GM21423 (cell line): ENCODE data around the gene TMEM134.
A peak's percentile ranks its signal among the peaks of the same experiment; 100 is the strongest.

Source experiments
- ATAC-seq: cut with Tn5 transposase; IDR thresholded peaks from one replicate; pipeline ENCODE4 v1.9.1; 2021; ENCODE audit warnings: mild to moderate bottlenecking, moderate library complexity; ENCODE audit not compliant: unreplicated experiment

The TMEM134 gene

DNA sequence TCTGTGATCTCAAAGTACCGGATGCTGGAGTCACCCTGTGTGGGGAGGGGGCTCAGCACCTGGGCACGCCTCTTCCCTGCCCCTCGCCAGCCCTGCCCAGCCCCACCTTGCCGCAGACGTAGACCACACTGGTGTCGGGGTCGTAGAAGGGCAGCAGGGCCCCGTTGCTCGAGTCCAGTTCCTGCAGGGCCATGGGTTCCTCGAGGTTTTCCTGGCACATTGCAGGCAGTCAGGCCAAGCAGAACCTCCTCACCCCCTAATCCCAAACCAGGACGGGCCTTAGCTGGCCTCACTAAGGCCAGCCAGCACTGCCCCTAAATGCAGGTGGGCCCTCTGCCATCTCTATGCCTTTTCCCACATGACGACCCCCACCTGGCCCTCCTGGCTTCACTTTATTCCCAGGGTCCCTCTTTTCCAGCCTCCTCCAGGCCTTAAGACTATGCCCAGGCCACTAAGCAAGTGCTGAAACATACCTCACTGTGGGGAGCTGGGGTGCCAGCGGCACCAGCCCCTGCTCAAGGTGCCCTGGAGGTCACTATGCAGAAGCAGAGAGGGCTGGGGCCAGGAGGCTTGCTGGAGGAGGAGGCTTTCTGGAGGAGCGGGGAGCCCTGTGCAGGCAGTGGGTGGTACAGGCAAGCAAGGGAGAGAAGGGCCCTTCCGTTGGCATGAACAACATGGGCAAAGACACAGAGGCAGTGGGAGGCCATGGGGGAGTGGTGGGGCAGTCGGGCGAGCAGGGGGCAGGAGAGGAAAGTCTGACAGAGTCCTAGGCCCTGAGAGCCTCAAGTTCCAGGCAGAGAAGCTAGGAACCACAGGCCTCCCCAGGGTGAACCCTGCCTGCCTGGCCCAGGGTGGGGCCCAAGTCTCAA, 28.6 kb downstream of the TMEM134 start:
- ATAC-seq: no peak

DNA sequence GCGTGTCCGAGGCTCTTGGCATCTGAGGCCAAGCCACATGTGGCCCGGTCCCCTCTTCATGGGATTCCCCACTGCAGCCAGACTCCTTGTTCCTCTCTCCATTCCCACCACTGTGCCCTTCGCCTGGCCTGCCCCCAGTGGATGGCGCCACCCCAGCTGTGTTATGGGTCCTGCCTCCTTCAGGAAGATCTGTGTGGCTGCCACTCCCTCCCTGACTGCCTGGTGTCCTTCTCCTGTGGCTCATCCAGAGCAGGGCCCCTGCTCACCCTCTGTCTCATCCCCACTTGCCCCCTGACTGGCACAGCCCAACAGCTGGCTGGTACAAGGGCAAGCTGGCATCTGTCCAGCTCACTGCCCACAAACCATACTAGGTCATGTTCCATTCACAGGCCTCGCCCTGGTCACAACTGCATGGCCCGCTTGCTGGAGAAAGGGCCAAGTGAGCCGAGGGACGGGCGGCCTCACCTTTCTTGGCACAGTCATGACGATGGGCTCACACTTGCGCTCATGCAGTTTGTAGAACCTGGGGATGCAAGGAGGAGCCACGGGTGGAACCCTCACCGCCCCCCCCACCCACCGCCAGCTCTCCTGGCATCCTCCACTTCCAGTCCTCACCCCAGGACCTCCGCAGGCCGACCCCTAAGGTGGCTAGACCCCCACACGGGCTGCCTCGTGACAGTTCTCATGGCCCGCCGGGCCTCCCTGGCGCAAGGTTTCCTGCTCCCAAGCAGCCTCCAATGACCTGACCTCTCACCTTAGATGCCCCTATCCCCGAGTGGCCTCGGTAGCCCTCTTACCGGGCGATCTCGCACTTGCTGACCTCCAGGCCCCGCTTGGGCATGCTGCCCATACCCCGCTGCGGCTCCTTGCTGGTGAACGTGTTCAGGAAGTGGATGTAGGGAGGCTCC, 29.5 kb downstream of the TMEM134 start:
- ATAC-seq: no peak

- no peak for ATAC-seq
Measured at GRCh38 chr11:67438158-67438902, 30.7 kb downstream of the TMEM134 start.

- no peak for ATAC-seq
Measured at GRCh38 chr11:67437809-67438157, 31.3 kb downstream of the TMEM134 start.

DNA sequence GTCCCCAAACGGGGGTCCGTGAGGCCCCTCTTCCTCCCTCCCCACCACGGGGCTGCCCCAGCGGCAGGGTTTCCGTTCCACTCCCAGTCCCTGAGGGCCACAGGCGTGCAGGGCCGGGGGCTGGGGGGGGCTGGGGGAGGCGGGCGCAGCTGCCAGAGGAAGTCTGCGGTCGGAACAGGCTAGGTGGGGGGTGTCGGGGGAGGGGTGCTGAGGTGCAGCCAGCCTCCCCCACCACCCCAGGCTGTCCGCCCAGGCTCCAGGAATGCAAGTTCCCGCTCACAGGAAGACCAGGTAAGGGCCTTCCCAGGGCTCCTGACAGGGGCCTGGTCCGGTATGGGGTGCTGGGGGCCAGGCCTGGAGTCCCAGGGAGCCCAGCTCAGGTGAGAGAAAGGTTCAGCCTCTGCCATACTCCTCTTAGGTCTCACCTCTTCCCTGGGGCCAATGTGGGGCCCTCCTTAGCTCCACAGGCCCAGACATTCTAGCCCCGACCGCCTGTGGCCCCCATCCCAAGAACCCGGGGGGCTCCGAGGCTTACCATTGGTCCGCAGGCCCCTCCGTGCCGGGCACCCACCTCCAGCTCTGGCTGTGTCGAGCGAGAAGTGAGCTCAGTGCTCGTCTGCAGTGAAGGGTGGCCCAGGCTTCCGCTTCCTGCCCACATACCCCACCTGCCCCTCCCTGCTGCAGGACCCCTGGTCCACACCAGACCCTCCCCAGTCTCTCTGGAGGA, 31.8 kb downstream of the TMEM134 start, which contains the start of gene PTPRCAP:
Gene PTPRCAP, minus strand, starts transcription at position 601 of the 727 bp plus-strand sequence. Its CDS starts 63 bp downstream, at position 538.
- ATAC-seq: peak; percentile 31

- ATAC-seq: peak; percentile 33
Measured at GRCh38 chr11:67436459-67437081, 32.5 kb downstream of the TMEM134 start.

- no peak for ATAC-seq
Measured at GRCh38 chr11:67435727-67436458, 33.2 kb downstream of the TMEM134 start.

DNA sequence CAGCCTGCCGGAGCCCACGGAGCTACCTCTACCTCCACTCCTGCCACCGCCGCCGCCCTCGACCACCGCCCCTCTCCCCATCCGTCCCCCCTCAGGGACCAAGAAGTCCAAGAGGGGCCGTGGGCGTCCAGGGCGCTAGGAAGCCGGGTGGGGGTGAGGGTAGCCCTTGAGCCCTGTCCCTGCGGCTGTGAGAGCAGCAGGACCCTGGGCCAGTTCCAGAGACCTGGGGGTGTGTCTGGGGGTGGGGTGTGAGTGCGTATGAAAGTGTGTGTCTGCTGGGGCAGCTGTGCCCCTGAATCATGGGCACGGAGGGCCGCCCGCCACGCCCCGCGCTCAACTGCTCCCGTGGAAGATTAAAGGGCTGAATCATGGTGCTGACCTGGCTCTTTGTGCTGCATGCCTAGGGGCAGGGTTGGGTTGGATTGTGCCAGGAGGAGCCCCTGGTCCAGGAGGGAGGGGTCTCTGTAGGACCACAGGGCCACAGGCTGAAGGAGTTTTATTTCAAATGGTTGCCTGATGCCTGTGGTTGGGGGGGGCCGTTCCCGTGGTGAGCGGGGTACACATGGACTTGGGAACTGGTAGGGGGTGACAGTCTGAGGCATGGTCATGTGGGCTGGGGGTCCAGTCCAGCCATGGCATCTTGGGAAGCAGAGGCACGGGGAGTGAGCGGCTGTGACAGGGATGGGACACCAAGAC, 33.9 kb downstream of the TMEM134 start:
- no peak for ATAC-seq

GRCh38 chr11:67434395-67434881, 34.6 kb downstream of the TMEM134 start:
- no peak for ATAC-seq

- ATAC-seq: no peak
Measured at GRCh38 chr11:67433536-67434394, 35.3 kb downstream of the TMEM134 start.

GRCh38 chr11:67432655-67433349, 36.2 kb downstream of the TMEM134 start:
- ATAC-seq: no peak

DNA sequence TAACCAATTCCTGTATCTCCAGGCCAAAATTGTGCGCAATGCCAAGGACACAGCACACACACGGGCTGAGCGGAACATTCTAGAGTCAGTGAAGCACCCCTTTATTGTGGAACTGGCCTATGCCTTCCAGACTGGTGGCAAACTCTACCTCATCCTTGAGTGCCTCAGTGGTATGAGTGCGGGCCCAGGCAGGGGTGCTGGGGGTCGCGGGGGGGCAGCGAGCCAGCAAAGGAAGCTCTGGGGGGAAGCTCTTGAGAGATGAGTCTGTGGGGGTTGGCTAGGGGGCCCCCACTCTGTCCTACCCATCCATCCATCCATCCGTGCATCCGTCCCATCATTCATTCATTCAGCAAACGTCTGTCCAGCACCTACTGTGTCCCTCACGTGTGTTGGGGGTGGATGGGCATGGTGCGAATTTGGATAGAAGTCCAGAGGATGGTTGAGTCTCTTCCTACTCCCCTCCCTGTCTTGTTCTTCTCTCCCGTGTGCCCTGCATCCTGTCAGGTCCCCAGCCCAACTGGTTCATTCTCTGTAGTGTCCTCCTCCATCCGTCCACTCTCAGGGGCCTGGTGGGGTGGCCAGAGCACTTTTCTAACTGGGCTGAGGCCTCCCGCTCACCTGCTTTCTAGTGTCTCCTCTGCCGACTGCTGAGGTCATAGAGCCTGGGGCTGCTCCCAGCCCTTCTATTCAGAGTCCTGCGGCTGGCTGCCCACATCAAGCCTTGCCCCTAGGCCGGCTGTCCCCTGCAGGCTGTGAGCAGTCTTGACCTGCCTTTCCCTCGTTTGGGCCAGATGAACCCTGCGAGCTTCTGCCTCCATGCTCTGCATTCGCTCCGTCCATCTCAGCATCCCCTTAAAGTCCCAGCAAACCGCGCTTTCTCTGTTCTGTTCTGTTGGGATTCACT, 37.5 kb downstream of the TMEM134 start:
- no peak for ATAC-seq

DNA sequence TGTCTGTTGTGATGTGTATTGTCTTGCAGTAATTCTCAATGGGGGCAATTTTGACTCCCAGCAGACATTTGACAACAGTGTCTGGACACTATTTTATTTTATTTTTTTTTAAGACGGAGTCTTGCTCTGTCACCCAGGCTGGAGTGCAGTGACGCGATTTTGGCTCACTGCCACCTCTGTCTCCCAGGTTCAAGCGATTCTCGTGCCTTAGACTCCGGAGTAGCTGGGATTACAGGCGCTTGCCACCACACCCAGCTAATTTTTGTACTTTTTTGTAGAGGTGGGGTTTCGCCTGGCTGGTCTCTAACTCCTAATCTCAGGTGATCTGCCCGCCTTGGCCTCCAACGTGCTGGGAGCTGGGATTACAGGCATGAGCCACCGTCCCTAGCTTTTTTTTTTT, 39.3 kb downstream of the TMEM134 start:
- ATAC-seq: no peak

DNA sequence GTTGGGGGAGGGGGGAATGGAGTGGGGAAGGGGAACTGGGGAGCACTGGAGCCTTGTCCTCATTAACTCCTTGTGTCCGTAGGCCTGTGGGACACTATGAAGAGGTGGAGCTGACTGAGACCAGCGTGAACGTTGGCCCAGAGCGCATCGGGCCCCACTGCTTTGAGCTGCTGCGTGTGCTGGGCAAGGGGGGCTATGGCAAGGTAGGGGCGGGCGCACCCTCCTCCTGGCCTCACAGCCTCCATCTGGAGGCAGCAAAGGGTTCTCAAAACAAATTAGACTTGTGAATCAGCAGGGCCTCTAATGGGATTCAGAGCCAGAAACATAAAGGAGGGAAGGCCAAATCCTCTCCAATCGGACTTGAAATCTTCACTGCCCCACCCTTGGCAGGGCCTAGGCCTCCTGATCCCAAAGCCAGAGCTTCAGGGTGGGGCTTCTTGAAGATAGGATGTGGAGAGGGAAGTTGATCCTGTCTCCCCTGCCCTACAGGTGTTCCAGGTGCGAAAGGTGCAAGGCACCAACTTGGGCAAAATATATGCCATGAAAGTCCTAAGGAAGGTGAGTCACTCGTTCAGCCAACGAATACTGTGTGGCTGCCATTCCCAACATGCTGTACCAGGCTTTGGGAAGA, 39.9 kb downstream of the TMEM134 start:
- no peak for ATAC-seq
